A673 (cell line): ENCODE data around the gene BID. TPM values are rescaled to one million over a fixed set of nuclear protein-coding genes. Genes with fewer than 3 reads are reported as not detected.

ENCODE experiments used
- BruUV-seq: library from RNA; stranded (reverse); fragments of 400-500 nt; replicated peaks from 2 replicates; lab custom pipeline; 2021; lab: Mats Ljungman, UMichigan
- CTCF ChIA-PET: fragments of 300-600 bp; sonication (Branson Sonifier 250); formaldehyde crosslinking; loops from one replicate; lab custom pipeline; 2022; ENCODE audit warnings: antibody characterized with exemption; lab: Charles Lee
- POLR2A ChIA-PET: fragments of 300-600 bp; sonication (Branson Sonifier 250); formaldehyde crosslinking; loops from one replicate; lab custom pipeline; 2022; ENCODE audit warnings: antibody characterized with exemption; ENCODE audit not compliant: low non-redundant PET; lab: Charles Lee
- DNase-seq: peaks from one replicate; pipeline ENCODE4 v3.0.0-alpha.2; 2015; ENCODE audit warnings: low spot score
- H3K27ac ChIP-seq: fragments of 200-600 bp; sonication (generic); 2 replicates; pipeline ENCODE4 v1.5.1; 2016; ENCODE audit warnings: mixed run types, low read depth, mild to moderate bottlenecking, mixed read lengths, antibody characterized with exemption, low read length; ENCODE audit not compliant: poor library complexity, severe bottlenecking
- H3K27me3 ChIP-seq: fragments of 200-600 bp; sonication (generic); replicated peaks from 2 replicates; pipeline ENCODE4 v1.6.1; 2017; ENCODE audit warnings: mixed run types, low read depth, mild to moderate bottlenecking, mixed read lengths, antibody characterized with exemption, low read length; ENCODE audit not compliant: insufficient read depth, poor library complexity
- H3K36me3 ChIP-seq: fragments of 200-600 bp; sonication (generic); 2 replicates; pipeline ENCODE4 v1.6.1; 2016; ENCODE audit warnings: mixed run types, mild to moderate bottlenecking, mixed read lengths, antibody characterized with exemption, low read length; ENCODE audit not compliant: insufficient read depth, poor library complexity, severe bottlenecking
- H3K4me1 ChIP-seq: fragments of 200-600 bp; sonication (generic); 2 replicates; pipeline ENCODE4 v1.6.1; 2017; ENCODE audit warnings: mixed run types, mild to moderate bottlenecking, mixed read lengths, antibody characterized with exemption, low read length; ENCODE audit not compliant: insufficient read depth, poor library complexity, severe bottlenecking
- H3K4me3 ChIP-seq: fragments of 200-600 bp; sonication (generic); 2 replicates; pipeline ENCODE4 v1.5.1; 2016; ENCODE audit warnings: low read depth, mixed run types, mild to moderate bottlenecking, mixed read lengths, low read length; ENCODE audit not compliant: poor library complexity, severe bottlenecking
- H3K9me3 ChIP-seq: fragments of 200-600 bp; sonication (generic); 2 replicates; pipeline ENCODE4 v1.6.1; 2016; ENCODE audit warnings: mixed run types, low read depth, mild to moderate bottlenecking, mixed read lengths, antibody characterized with exemption, low read length; ENCODE audit not compliant: poor library complexity, severe bottlenecking
- EZH2 ChIP-seq: fragments of 200-600 bp; sonication (generic); IDR thresholded peaks from 2 replicates; pipeline ENCODE4 v1.6.1; 2017; ENCODE audit warnings: borderline replicate concordance, low read depth, mild to moderate bottlenecking, mixed read lengths, antibody characterized with exemption, low read length; ENCODE audit not compliant: poor library complexity, severe bottlenecking
- intact Hi-C: fragments of 100-400 bp; cut with micrococcal nuclease; formaldehyde crosslinking; loops from one replicate; pipeline ENCODE4 v1.10.0; 2022; ENCODE audit not compliant: unreplicated experiment
- total RNA-seq: library from RNA; stranded (reverse); gene quantifications from 2 replicates; pipeline ENCODE4 v1.2.3, GENCODE V29; 2021
- TF ChIP-seq, protein P1 (sequence below): fragments of 300-800, 200-600 bp; sonication (generic); conservative IDR thresholded peaks from 2 replicates; pipeline ENCODE4 v1.5.1; 2017; ENCODE audit warnings: low read depth, mild to moderate bottlenecking, antibody characterized with exemption, low read length, moderate library complexity, mixed read lengths

BID gene
- total RNA-seq, 1 experiment from 2014 or later, result 74.6 TPM

DNA sequence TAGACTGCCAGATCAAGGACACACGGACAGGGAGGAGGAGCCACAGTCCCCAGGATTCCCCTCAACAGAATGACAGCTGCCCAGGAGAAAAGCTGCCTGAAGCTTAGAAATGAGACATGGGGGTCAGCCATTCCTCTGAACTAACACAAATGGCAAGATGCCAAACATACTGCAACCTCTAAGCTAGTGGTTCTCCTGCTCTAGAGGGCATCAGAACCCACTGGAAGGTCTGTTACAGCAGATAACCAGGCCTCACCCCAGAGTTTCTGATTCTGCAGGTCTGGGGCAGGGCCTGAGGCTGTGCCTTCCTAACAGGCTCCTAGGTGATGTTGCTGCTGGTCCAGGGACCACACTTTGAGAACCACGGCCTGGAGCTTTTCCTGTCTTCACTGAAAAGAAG, 28.6 kb upstream of the BID start:
- DNase-seq, result no peak
- TF ChIP-seq EZH2, result no peak
- TF ChIP-seq, protein P1, sequence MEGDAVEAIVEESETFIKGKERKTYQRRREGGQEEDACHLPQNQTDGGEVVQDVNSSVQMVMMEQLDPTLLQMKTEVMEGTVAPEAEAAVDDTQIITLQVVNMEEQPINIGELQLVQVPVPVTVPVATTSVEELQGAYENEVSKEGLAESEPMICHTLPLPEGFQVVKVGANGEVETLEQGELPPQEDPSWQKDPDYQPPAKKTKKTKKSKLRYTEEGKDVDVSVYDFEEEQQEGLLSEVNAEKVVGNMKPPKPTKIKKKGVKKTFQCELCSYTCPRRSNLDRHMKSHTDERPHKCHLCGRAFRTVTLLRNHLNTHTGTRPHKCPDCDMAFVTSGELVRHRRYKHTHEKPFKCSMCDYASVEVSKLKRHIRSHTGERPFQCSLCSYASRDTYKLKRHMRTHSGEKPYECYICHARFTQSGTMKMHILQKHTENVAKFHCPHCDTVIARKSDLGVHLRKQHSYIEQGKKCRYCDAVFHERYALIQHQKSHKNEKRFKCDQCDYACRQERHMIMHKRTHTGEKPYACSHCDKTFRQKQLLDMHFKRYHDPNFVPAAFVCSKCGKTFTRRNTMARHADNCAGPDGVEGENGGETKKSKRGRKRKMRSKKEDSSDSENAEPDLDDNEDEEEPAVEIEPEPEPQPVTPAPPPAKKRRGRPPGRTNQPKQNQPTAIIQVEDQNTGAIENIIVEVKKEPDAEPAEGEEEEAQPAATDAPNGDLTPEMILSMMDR, result no peak
- H3K4me3 ChIP-seq, result no peak overlapping the region
- ChIA-PET CTCF (no interaction called here), POLR2A (no interaction called here)
- intact Hi-C loops, result no loop called here
- no peaks in the 10 kb centered on the region for H3K9me3 ChIP-seq
- H3K27me3 ChIP-seq, result no peaks in the 10 kb centered on the region
- H3K4me1 ChIP-seq, result no peaks in the 10 kb centered on the region
- no TSS peak for BruUV-seq
- no peaks in the 10 kb centered on the region for H3K36me3 ChIP-seq
- H3K27ac ChIP-seq, result no peak overlapping the region

DNA sequence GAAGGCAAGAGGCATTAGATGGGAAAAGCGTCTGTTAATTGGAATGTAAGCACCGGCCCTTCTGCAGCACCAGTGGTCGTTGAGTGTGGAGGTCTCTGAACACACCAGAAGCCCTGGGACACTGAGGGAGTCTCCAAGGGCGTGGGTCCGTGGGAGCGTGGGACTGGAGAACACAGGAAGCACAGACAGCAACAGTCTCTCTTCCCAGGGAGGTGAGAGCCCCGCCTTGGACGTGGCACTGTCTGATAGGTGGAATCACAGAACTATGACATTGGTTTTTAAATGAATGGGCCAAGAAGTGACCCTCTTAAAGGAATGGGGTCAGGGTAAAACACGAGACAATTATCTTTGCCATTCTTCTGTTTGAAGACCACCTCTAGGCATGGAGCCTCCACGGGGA, 28.1 kb upstream of the BID start:
- H3K36me3 ChIP-seq, result no peaks in the 10 kb centered on the region
- H3K4me1 ChIP-seq, result no peaks in the 10 kb centered on the region
- no peak overlapping the region for H3K4me3 ChIP-seq
- BruUV-seq, result no TSS peak
- H3K27ac ChIP-seq, result no peak overlapping the region
- no peaks in the 10 kb centered on the region for H3K9me3 ChIP-seq
- no peak for DNase-seq
- TF ChIP-seq, protein P1, result no peak
- no peak for TF ChIP-seq EZH2
- no peaks in the 10 kb centered on the region for H3K27me3 ChIP-seq
- CTCF ChIA-PET, result no interaction called here
- POLR2A ChIA-PET, result no interaction called here
- intact Hi-C loops, result no loop called here

DNA sequence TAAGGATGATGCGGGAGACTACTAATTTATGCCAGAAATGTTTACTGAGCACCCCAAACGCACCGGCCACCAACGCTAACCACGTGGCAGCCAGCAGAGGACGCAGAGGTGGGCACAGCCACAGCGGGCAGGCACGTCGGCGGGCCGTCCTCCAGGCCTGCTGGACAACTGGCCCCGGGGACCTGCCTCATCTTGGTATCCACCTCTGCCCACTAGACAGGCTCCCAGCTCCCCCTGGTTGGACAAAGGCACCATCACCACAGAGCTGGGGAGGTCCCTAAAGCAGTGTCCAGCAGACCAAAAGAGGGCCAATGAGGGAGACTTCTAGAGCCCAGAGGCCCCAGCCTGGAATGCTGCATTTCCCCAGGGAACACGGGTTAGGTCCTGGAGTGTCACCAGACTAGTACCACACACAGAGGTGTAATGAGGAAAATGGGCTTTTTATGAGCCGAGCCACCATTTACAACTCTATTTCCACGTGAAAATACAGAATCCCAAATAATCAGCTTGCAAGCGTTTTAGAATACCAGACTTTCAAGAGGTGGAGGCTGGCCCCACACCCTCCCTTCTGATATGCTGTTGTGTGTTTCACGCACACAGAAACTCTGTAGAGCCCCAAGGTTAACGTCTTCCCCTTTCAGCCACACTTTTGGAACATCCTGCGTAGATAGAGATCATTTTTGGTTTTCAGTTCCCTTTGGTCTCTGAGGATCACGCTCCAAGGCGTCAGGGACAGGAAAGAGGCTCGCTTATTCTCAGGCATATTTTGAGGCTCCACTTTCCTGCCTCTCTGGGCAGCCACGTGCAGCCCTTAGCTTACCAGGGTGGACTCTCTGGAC, 23.7 kb upstream of the BID start:
- Histone ChIP-seq H3K4me1 (no peaks in the 10 kb centered on the region), H3K9me3 (no peaks in the 10 kb centered on the region), H3K27ac (no peak overlapping the region), H3K27me3 (no peaks in the 10 kb centered on the region), H3K36me3 (no peaks in the 10 kb centered on the region), H3K4me3 (no peak overlapping the region)
- intact Hi-C loops, result no loop called here
- no TSS peak for BruUV-seq
- CTCF ChIA-PET, result no interaction called here
- POLR2A ChIA-PET, result no interaction called here
- no peak for DNase-seq
- TF ChIP-seq EZH2, result no peak
- TF ChIP-seq, protein P1, result no peak
